Endodermal cell (in vitro differentiated cells): ENCODE results near the gene C1QBP. TPM values are rescaled to one million over a fixed set of nuclear protein-coding genes. Genes with fewer than 3 reads are reported as not detected.
"Not testable (repeated sequence)": the region's sequence is repeated elsewhere in the genome, so short reads cannot be mapped to it uniquely, and the experiment has no call there.

Experiments
- DNase-seq: peaks from one replicate; pipeline ENCODE4 v3.0.0-alpha.2; 2017
- H3K27ac ChIP-seq: 2 replicates; pipeline ENCODE4 v1.5.1; 2013; ENCODE audit warnings: mild to moderate bottlenecking, low read depth, low read length, moderate library complexity
- H3K27me3 ChIP-seq: 2 replicates; pipeline ENCODE4 v1.6.1; 2013; ENCODE audit warnings: mild to moderate bottlenecking, low read length, moderate library complexity; ENCODE audit not compliant: insufficient read depth, control insufficient read depth, poor library complexity, severe bottlenecking
- H3K36me3 ChIP-seq: 2 replicates; pipeline ENCODE4 v1.7.0; 2013; ENCODE audit warnings: mild to moderate bottlenecking, low read length, moderate library complexity; ENCODE audit not compliant: control insufficient read depth, insufficient read depth
- H3K4me1 ChIP-seq: one replicate; pipeline ENCODE4 v1.7.0; 2013; ENCODE audit warnings: low read length; ENCODE audit not compliant: control insufficient read depth, insufficient read depth
- H3K4me3 ChIP-seq: 2 replicates; pipeline ENCODE4 v1.5.1; 2013; ENCODE audit warnings: mild to moderate bottlenecking, low read length, moderate library complexity
- H3K9ac ChIP-seq: 2 replicates; pipeline ENCODE4 v1.6.1; 2013; ENCODE audit warnings: mild to moderate bottlenecking, low read length, moderate library complexity; ENCODE audit not compliant: poor library complexity, severe bottlenecking; ENCODE audit errors: extremely low read depth
- H3K9me3 ChIP-seq: 2 replicates; pipeline ENCODE4 v1.6.1; 2013; ENCODE audit warnings: mild to moderate bottlenecking, low read length, moderate library complexity; ENCODE audit not compliant: control insufficient read depth
- H3K27ac Mint-ChIP-seq: 2 replicates; pipeline ENCODE4 v1.8.0; 2020; ENCODE audit warnings: mixed read lengths
- H3K27me3 Mint-ChIP-seq: 2 replicates; pipeline ENCODE4 v1.8.0; 2021; ENCODE audit warnings: mild to moderate bottlenecking, mixed read lengths; ENCODE audit not compliant: insufficient read depth
- H3K36me3 Mint-ChIP-seq: 2 replicates; pipeline ENCODE4 v1.8.0; 2020; ENCODE audit warnings: low read depth, mixed read lengths
- H3K4me1 Mint-ChIP-seq: 2 replicates; pipeline ENCODE4 v1.8.0; 2020; ENCODE audit warnings: mixed read lengths
- H3K4me3 Mint-ChIP-seq: 2 replicates; pipeline ENCODE4 v1.8.0; 2020; ENCODE audit warnings: mild to moderate bottlenecking, moderate library complexity, mixed read lengths
- H3K9me3 Mint-ChIP-seq: 2 replicates; pipeline ENCODE4 v1.8.0; 2020; ENCODE audit warnings: mild to moderate bottlenecking, mixed read lengths
- WGBS, 2 experiments: methylation state at CpG; one replicate each; pipeline versions ENCODE4 v1.1.5 to v1.1.7; 2013; ENCODE audit warnings: missing lambda C conversion rate in 2 of 2, mixed read lengths in 1 of 2; ENCODE audit not compliant: insufficient coverage in 1 of 2, insufficient read length in 1 of 2; 5-methylcytosine and 5-hydroxymethylcytosine counted together
- total RNA-seq, 2 donors: library from RNA; stranded (reverse); fragmentation: NEBNext Ultra II Directional in 1 of 2; extraction: Animal tissue kit (Norgen Biotek cat#: 25700) in 1 of 2; gene quantifications; 2 replicates in 1 of 2; 3 replicates in 1 of 2; pipeline ENCODE4 v1.2.1, GENCODE V29; 2021
- TF ChIP-seq, protein P1 (sequence below): fragments of 200-600 bp; sonication (generic); conservative IDR thresholded peaks from 2 replicates; pipeline ENCODE4 v1.5.0; 2021; ENCODE audit warnings: antibody characterized with exemption, mild to moderate bottlenecking

C1QBP gene
- total RNA-seq, 2 donors from 2014 or later: 213 to 217 TPM

DNA sequence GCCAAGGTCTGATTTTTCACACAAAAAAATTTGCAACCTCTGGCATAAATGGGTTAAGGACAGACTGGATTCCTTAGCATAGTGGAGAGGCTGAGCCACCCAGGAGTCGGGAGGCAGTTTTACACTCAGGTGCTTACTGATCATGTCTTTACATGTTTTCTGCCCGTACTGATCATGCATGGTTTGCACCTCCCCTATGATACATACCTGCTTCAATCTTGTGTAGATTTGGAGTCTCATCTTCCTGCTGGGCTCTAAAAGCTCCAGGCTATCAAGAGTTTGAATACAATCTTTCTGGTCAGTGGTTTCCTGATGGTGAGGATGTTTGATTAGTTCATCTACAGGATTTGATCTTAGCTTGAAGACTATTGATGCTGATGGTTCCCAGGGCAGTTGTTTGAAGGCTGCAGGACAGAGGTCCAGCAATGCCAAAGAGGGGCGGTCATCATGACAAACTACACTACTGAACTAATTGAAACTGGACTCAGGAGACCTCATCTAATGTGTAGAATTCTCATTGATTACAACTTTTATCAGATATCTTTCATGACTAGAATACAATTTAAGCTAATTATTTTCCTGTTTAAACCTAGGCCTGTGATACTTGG is 6.9 kb downstream of the C1QBP start:
- Mint-ChIP-seq H3K4me1 (no peaks in the 10 kb centered on the region), H3K4me3 (no peak overlapping the region), H3K36me3 (peaks cover 85% of the 10 kb centered on the region), H3K9me3 (no peaks in the 10 kb centered on the region), H3K27ac (peak overlapping the region; percentile 12), H3K27me3 (no peaks in the 10 kb centered on the region)
- Histone ChIP-seq H3K27ac (peak overlapping the region; percentile 53), H3K4me1 (no peaks in the 10 kb centered on the region), H3K9me3 (no peaks in the 10 kb centered on the region), H3K27me3 (no peaks in the 10 kb centered on the region), H3K36me3 (peaks cover 85% of the 10 kb centered on the region), H3K4me3 (no peak overlapping the region), H3K9ac (no peak overlapping the region)
- no peak for DNase-seq
- TF ChIP-seq, protein P1, sequence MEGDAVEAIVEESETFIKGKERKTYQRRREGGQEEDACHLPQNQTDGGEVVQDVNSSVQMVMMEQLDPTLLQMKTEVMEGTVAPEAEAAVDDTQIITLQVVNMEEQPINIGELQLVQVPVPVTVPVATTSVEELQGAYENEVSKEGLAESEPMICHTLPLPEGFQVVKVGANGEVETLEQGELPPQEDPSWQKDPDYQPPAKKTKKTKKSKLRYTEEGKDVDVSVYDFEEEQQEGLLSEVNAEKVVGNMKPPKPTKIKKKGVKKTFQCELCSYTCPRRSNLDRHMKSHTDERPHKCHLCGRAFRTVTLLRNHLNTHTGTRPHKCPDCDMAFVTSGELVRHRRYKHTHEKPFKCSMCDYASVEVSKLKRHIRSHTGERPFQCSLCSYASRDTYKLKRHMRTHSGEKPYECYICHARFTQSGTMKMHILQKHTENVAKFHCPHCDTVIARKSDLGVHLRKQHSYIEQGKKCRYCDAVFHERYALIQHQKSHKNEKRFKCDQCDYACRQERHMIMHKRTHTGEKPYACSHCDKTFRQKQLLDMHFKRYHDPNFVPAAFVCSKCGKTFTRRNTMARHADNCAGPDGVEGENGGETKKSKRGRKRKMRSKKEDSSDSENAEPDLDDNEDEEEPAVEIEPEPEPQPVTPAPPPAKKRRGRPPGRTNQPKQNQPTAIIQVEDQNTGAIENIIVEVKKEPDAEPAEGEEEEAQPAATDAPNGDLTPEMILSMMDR: no peak
- 93 to 100% methylated on average over 1 to 3 of the region's 3 CpGs for WGBS, 2 experiments

DNA sequence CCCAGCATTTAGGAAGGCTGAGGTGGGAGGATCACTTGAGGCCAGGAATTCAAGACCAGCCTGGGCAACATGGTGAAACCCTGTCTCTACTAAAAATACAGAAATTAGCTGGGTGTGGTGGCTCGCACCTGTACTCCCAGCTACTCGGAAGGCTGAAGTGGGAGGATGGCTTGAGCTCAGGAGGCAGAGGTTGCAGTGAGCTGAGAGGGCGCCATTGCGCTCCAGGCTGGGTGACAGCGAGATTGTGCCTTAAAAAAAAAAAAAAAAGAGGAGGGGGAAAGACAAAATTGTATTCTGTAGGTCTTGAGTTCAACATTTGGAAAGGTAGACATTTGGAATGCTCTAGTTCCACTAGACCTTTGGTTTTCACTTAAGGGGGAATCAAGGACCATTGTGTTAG is 7.7 kb downstream of the C1QBP start:
- not testable (repeated sequence) for H3K27ac Mint-ChIP-seq, H3K27me3 Mint-ChIP-seq, H3K27ac ChIP-seq, H3K4me3 ChIP-seq, H3K4me1 Mint-ChIP-seq, H3K4me1 ChIP-seq, H3K9me3 ChIP-seq, H3K4me3 Mint-ChIP-seq, H3K9me3 Mint-ChIP-seq, H3K27me3 ChIP-seq, H3K9ac ChIP-seq
- H3K36me3 Mint-ChIP-seq: peaks cover 78% of the 10 kb centered on the region
- peaks cover 79% of the 10 kb centered on the region for H3K36me3 ChIP-seq
- DNase-seq: peak; percentile 88
- WGBS, 2 experiments: 82 to 83% methylated on average over 5 of the region's 5 CpGs
- TF ChIP-seq, protein P1: peak; percentile 64

DNA sequence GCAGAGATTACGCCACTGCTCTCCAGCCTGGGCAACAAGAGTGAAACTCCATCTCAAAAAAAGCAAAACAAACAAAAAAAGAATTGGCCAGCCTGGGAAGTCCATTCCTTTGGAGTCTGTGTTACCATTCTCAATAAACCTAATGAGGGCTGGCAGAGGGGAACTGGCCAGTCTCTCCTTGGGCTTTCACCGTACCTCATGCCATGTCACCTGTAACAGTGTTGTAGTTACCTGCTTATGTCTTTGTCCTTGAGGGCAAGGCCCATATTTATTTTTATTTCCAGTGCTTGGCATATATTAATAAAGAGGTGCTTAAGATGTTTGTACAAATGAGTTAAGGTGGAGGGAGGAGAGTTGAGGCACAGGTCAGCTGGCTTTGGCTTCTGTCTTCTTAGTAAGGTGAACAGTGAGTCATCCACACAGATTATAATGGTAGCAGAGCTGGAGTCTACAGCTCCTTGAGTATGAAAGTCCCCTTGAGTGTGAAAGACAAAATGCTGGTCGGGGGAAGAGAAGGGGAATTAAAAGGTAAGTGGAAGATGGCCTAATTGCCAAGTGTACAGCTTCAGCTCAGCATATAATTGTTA is 8.4 kb downstream of the C1QBP start:
- no peak overlapping the region for H3K27ac Mint-ChIP-seq
- no peak overlapping the region for H3K4me3 Mint-ChIP-seq
- H3K36me3 ChIP-seq: peaks cover 80% of the 10 kb centered on the region

More for the DNA sequence above, 8.4 kb downstream of the C1QBP start:
- 93 to 100% methylated on average over 3 of the region's 3 CpGs for WGBS, 2 experiments
- no peaks in the 10 kb centered on the region for H3K4me1 ChIP-seq
- H3K9ac ChIP-seq: no peak overlapping the region
- no peak overlapping the region for H3K4me3 ChIP-seq
- Mint-ChIP-seq H3K4me1 (no peaks in the 10 kb centered on the region), H3K9me3 (no peaks in the 10 kb centered on the region), H3K27me3 (no peaks in the 10 kb centered on the region), H3K36me3 (peaks cover 81% of the 10 kb centered on the region)
- DNase-seq: no peak
- H3K9me3 ChIP-seq: no peaks in the 10 kb centered on the region
- no peaks in the 10 kb centered on the region for H3K27me3 ChIP-seq
- TF ChIP-seq, protein P1: no peak
- no peak overlapping the region for H3K27ac ChIP-seq
